Osteoblast (primary cell): ENCODE results near the gene LHX6. TPM values are rescaled to one million over a fixed set of nuclear protein-coding genes. Genes with fewer than 3 reads are reported as not detected.

Source experiments
- DNase-seq: peaks from one replicate; pipeline ENCODE4 v3.0.0; 2011; ENCODE audit warnings: low spot score, mixed read lengths; ENCODE audit not compliant: insufficient read length; ENCODE audit errors: missing footprints
- H2AFZ ChIP-seq: 2 replicates; pipeline ENCODE4 v1.6.0; 2011; ENCODE audit warnings: mild to moderate bottlenecking, low read length
- H3K27ac ChIP-seq: 2 replicates; pipeline ENCODE4 v1.5.1; 2011; ENCODE audit warnings: mild to moderate bottlenecking, low read depth, low read length, moderate library complexity
- H3K27me3 ChIP-seq: 2 replicates; pipeline ENCODE4 v1.6.0; 2012; ENCODE audit warnings: mild to moderate bottlenecking, control low read depth, inconsistent platforms, low read length, moderate library complexity; ENCODE audit not compliant: insufficient read depth
- H3K36me3 ChIP-seq: 2 replicates; pipeline ENCODE4 v1.5.1; 2011; ENCODE audit warnings: mild to moderate bottlenecking, low read length, control low read depth, moderate library complexity; ENCODE audit not compliant: insufficient read depth
- H3K4me1 ChIP-seq: 2 replicates; pipeline ENCODE4 v1.5.1; 2011; ENCODE audit warnings: mild to moderate bottlenecking, low read length, control low read depth, moderate library complexity; ENCODE audit not compliant: insufficient read depth
- H3K4me2 ChIP-seq: 2 replicates; pipeline ENCODE4 v1.6.0; 2011; ENCODE audit warnings: mild to moderate bottlenecking, low read length; ENCODE audit not compliant: insufficient read depth
- H3K4me3 ChIP-seq: fragments of 200-600 bp; sonication (generic); 3 replicates; pipeline ENCODE4 v1.5.1; 2012; ENCODE audit warnings: mild to moderate bottlenecking, low read length, inconsistent platforms; ENCODE audit not compliant: insufficient read depth
- H3K79me2 ChIP-seq: 2 replicates; pipeline ENCODE4 v1.6.0; 2012; ENCODE audit warnings: mild to moderate bottlenecking, low read length, control low read depth, inconsistent platforms; ENCODE audit not compliant: insufficient read depth
- H3K9me3 ChIP-seq: 2 replicates; pipeline ENCODE4 v1.5.1; 2011; ENCODE audit warnings: low read depth, low read length, control low read depth
- H4K20me1 ChIP-seq: 2 replicates; pipeline ENCODE4 v1.6.0; 2012; ENCODE audit warnings: mild to moderate bottlenecking, low read length, control low read depth; ENCODE audit not compliant: insufficient read depth
- CTCF ChIP-seq: IDR thresholded peaks from 2 replicates; pipeline ENCODE4 v1.5.1; 2011; ENCODE audit warnings: mild to moderate bottlenecking, low read depth, low read length, moderate library complexity; ENCODE audit errors: extremely low read depth
- total RNA-seq: library from RNA; depleted of rRNA; stranded (reverse); fragments of >200 nt; gene quantifications from 2 replicates; pipeline ENCODE4 v1.2.3, GENCODE V29; 2012

The LHX6 gene
- total RNA-seq, 1 donor, result not detected

- Histone ChIP-seq H3K36me3 (no peaks in the 10 kb centered on the region), H3K9me3 (no peaks in the 10 kb centered on the region), H4K20me1 (no peaks in the 10 kb centered on the region), H3K79me2 (no peaks in the 10 kb centered on the region), H3K27me3 (peaks cover 69% of the 10 kb centered on the region), H3K4me1 (no peaks in the 10 kb centered on the region), H3K4me2 (no peak overlapping the region), H3K4me3 (no peak overlapping the region), H2AFZ (no peak overlapping the region), H3K27ac (no peak overlapping the region)
- peak; percentile 77 for DNase-seq
- TF ChIP-seq CTCF, result no peak
Measured at GRCh38 chr9:122229485-122229837, 704 bp upstream of the LHX6 start.

GRCh38 chr9:122228191-122228567 lies 578 bp downstream of the LHX6 start:
- Histone ChIP-seq H3K9me3 (no peaks in the 10 kb centered on the region), H3K36me3 (no peaks in the 10 kb centered on the region), H2AFZ (no peak overlapping the region), H3K27ac (no peak overlapping the region), H3K4me3 (peak overlapping the region; percentile 51), H3K79me2 (no peaks in the 10 kb centered on the region), H3K27me3 (peaks cover 79% of the 10 kb centered on the region), H3K4me1 (no peaks in the 10 kb centered on the region), H3K4me2 (peak overlapping the region; percentile 57), H4K20me1 (no peaks in the 10 kb centered on the region)
- no peak for TF ChIP-seq CTCF
- DNase-seq, result peak; percentile 89

GRCh38 chr9:122227575-122227900 lies 1.2 kb downstream of the LHX6 start:
- Histone ChIP-seq H3K79me2 (no peaks in the 10 kb centered on the region), H3K4me2 (no peak overlapping the region), H3K36me3 (no peaks in the 10 kb centered on the region), H3K4me3 (no peak overlapping the region), H3K27me3 (peaks cover 85% of the 10 kb centered on the region), H3K27ac (no peak overlapping the region), H3K9me3 (no peaks in the 10 kb centered on the region), H2AFZ (no peak overlapping the region), H3K4me1 (no peaks in the 10 kb centered on the region), H4K20me1 (no peaks in the 10 kb centered on the region)
- DNase-seq, result no peak
- TF ChIP-seq CTCF, result no peak

- Histone ChIP-seq H2AFZ (no peak overlapping the region), H3K4me1 (no peaks in the 10 kb centered on the region), H3K27ac (no peak overlapping the region), H3K4me2 (no peak overlapping the region), H3K79me2 (no peaks in the 10 kb centered on the region), H3K9me3 (no peaks in the 10 kb centered on the region), H4K20me1 (no peaks in the 10 kb centered on the region), H3K4me3 (no peak overlapping the region), H3K36me3 (no peaks in the 10 kb centered on the region), H3K27me3 (peaks cover 87% of the 10 kb centered on the region)
- DNase-seq, result peak; percentile 83
- TF ChIP-seq CTCF, result no peak
Measured at GRCh38 chr9:122226758-122227574, 1.8 kb downstream of the LHX6 start.
